Ovary (tissue), 3 donors: Measurements from ENCODE around the gene GBF1.

Source experiments
- EP300 ChIP-seq: sonication (generic); formaldehyde crosslinking; IDR thresholded peaks from one replicate; pipeline ENCODE4 v1.6.1; 2017; ENCODE audit warnings: antibody characterized with exemption
- POLR2A ChIP-seq: fragments of 450-650 bp; IDR thresholded peaks from one replicate; pipeline ENCODE4 v1.6.1; 2017; ENCODE audit warnings: antibody characterized with exemption, mild to moderate bottlenecking, moderate library complexity
- TF ChIP-seq, protein P1 (sequence below), 3 donors: fragments of 450-650 bp in 2 of 3; fragments of 200-600 bp in 1 of 3; IDR thresholded peaks; one replicate each; pipeline versions ENCODE4 v1.5.1 to v1.8.0; 2016 to 2022; ENCODE audit warnings: antibody characterized with exemption in 3 of 3, mild to moderate bottlenecking in 1 of 3
- donor health status: DM: no; HTN: no; CAD: no.

DNA sequence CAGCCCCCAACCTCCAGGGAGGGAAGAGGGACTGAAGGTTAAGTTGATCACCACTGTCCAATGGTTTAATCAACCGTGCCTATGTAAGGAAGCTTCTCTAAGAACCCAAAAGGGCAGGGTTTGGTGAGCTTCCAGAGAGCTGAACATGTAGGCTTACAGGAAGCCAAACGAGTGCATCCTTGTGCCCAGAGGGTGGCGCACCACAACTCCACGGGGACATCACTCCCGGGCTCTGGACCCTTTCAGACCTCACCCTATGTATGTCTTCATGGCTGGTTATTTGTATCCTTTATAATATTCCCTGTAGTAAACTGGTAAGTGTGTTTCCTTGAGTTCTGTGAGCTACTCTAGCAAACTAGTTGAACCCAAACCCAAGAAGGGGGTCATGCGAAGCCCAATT lies 138.7 kb downstream of the GBF1 start:
- TF ChIP-seq, protein P1, sequence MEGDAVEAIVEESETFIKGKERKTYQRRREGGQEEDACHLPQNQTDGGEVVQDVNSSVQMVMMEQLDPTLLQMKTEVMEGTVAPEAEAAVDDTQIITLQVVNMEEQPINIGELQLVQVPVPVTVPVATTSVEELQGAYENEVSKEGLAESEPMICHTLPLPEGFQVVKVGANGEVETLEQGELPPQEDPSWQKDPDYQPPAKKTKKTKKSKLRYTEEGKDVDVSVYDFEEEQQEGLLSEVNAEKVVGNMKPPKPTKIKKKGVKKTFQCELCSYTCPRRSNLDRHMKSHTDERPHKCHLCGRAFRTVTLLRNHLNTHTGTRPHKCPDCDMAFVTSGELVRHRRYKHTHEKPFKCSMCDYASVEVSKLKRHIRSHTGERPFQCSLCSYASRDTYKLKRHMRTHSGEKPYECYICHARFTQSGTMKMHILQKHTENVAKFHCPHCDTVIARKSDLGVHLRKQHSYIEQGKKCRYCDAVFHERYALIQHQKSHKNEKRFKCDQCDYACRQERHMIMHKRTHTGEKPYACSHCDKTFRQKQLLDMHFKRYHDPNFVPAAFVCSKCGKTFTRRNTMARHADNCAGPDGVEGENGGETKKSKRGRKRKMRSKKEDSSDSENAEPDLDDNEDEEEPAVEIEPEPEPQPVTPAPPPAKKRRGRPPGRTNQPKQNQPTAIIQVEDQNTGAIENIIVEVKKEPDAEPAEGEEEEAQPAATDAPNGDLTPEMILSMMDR (IDR thresholded peaks at IDR 0.05) = no peak
- TF ChIP-seq EP300 (no peak), POLR2A (no peak)
